K562 (cell line): ENCODE measurements around the gene PSMA5. TPM values are rescaled to one million over a fixed set of nuclear protein-coding genes. Genes with fewer than 3 reads are reported as not detected.

Source experiments
- ATF2 ChIP-seq: sonication (generic); formaldehyde crosslinking; IDR thresholded peaks from 2 replicates; pipeline ENCODE4 v1.8.1; 2022; ENCODE audit warnings: missing genetic modification reagents
- CBFA2T3 ChIP-seq: fragments of 450-650 bp; IDR thresholded peaks from 2 replicates; pipeline ENCODE4 v1.6.1; 2017
- DDX20 ChIP-seq: fragments of 450-650 bp; IDR thresholded peaks from 2 replicates; pipeline ENCODE4 v1.6.1; 2016; ENCODE audit warnings: missing genetic modification characterization, low read depth, mild to moderate bottlenecking, missing compliant biosample characterization, moderate library complexity
- ESRRA ChIP-seq: fragments of 450-650 bp; IDR thresholded peaks from 2 replicates; pipeline ENCODE4 v1.6.1; 2014; ENCODE audit warnings: low read depth, mild to moderate bottlenecking, moderate library complexity, borderline replicate concordance
- FOXA3 ChIP-seq, 2 experiments: fragments of 450-650 bp in 1 of 2; sonication (generic) in 1 of 2; formaldehyde crosslinking; IDR thresholded peaks in 1 of 2; conservative IDR thresholded peaks in 1 of 2; 2 replicates each; pipeline versions ENCODE4 v1.4.0 to v1.8.0; 2020 to 2022; ENCODE audit warnings: mild to moderate bottlenecking in 2 of 2, missing genetic modification reagents in 1 of 2
- ID3 ChIP-seq, 2 experiments: fragments of 250-450 bp in 1 of 2; fragments of 450-650 bp in 1 of 2; sonication (Bioruptor Pico) in 1 of 2; IDR thresholded peaks; 2 replicates each; pipeline versions ENCODE4 v1.6.1 to v1.8.0; 2016 to 2021; ENCODE audit warnings: mild to moderate bottlenecking in 2 of 2, moderate library complexity in 2 of 2, missing compliant biosample characterization in 1 of 2, missing genetic modification characterization in 1 of 2
- IRF2 ChIP-seq: sonication (generic); formaldehyde crosslinking; IDR thresholded peaks from 2 replicates; pipeline ENCODE4 v1.8.1; 2022; ENCODE audit warnings: mild to moderate bottlenecking, missing genetic modification reagents
- KDM1A ChIP-seq, 2 experiments: fragments of 450-650 bp; IDR thresholded peaks; 2 replicates each; pipeline ENCODE4 v1.6.1; 2016; ENCODE audit warnings: mild to moderate bottlenecking in 2 of 2
- KLF16 ChIP-seq: IDR thresholded peaks from 2 replicates; pipeline ENCODE4 v1.6.1; 2016; ENCODE audit warnings: antibody characterized with exemption
- MITF ChIP-seq: IDR thresholded peaks from 2 replicates; pipeline ENCODE4 v1.6.1; 2014; ENCODE audit warnings: antibody characterized with exemption
- NBN ChIP-seq: fragments of 450-650 bp; IDR thresholded peaks from 2 replicates; pipeline ENCODE4 v1.6.1; 2016; ENCODE audit warnings: low read depth, mild to moderate bottlenecking
- POU5F1 ChIP-seq: fragments of 150-350 bp; IDR thresholded peaks from 2 replicates; pipeline ENCODE4 v1.6.1; 2014; ENCODE audit warnings: borderline replicate concordance, low read length, low read depth, mild to moderate bottlenecking; ENCODE audit not compliant: partially characterized antibody
- SMARCE1 ChIP-seq: fragments of 450-650 bp; IDR thresholded peaks from 2 replicates; pipeline ENCODE4 v1.7.1; 2016; ENCODE audit warnings: mild to moderate bottlenecking
- TBL1XR1 ChIP-seq, 2 experiments: IDR thresholded peaks; 2 replicates each; pipeline ENCODE4 v1.6.1; 2012; ENCODE audit warnings: improper control_type of control experiment in 2 of 2, low read length in 2 of 2, mild to moderate bottlenecking in 1 of 2
- ZC3H8 ChIP-seq: fragments of 450-650 bp; IDR thresholded peaks from 2 replicates; pipeline ENCODE4 v1.6.1; 2017
- ZFP30 ChIP-seq: fragments of 250-450 bp; sonication (Bioruptor Pico); IDR thresholded peaks from 2 replicates; pipeline ENCODE4 v1.8.0; 2022; ENCODE audit warnings: moderate library complexity, mild to moderate bottlenecking, inconsistent platforms, borderline replicate concordance
- ZNF133 ChIP-seq: fragments of 250-450 bp; sonication (Bioruptor Pico); IDR thresholded peaks from 2 replicates; pipeline ENCODE4 v1.4.0; 2020; ENCODE audit warnings: mild to moderate bottlenecking
- ZNF239 ChIP-seq: fragments of 250-450 bp; sonication (Bioruptor Pico); IDR thresholded peaks from 2 replicates; pipeline ENCODE4 v1.4.0; 2020; ENCODE audit warnings: mild to moderate bottlenecking
- ZNF253 ChIP-seq: fragments of 250-450 bp; sonication (Bioruptor Pico); conservative IDR thresholded peaks from 2 replicates; pipeline ENCODE4 v1.6.1; 2021; ENCODE audit warnings: mild to moderate bottlenecking
- ZNF347 ChIP-seq: fragments of 450-650 bp; formaldehyde crosslinking; IDR thresholded peaks from 2 replicates; pipeline ENCODE4 v1.4.0; 2020; ENCODE audit warnings: low read depth, mild to moderate bottlenecking, moderate library complexity
- polyA plus RNA-seq, 8 experiments: library from polyadenylated mRNA; depleted of rRNA in 4 of 8; stranded (reverse) in 5 of 8; unstranded in 3 of 8; fragments of >200 nt; fragmentation: Nextera tagmentation in 2 of 8; fragmentation: Illumina TruSeq in 1 of 8; extraction: Ambion mirVana in 2 of 8; extraction: Trizol in 1 of 8; gene quantifications; 2 replicates each; pipeline versions ENCODE4 v1.2.1 to v1.2.3, GENCODE V29; 2011 to 2014; ENCODE audit warnings: inconsistent platforms in 1 of 8, missing spikeins in 1 of 8
- total RNA-seq, 7 experiments: library from RNA; depleted of rRNA in 6 of 7; stranded (reverse); fragments of >200 nt in 6 of 7; fragmentation: Illumina TruSeq in 2 of 7; extraction: Trizol in 2 of 7; gene quantifications; 2 replicates each; pipeline versions ENCODE4 v1.2.1 to v1.2.3, GENCODE V29; 2011 to 2021; ENCODE audit warnings: low replicate concordance in 1 of 7
- TF ChIP-seq, protein P1 (sequence below): fragments of 450-650 bp; formaldehyde crosslinking; IDR thresholded peaks from 2 replicates; pipeline ENCODE4 v1.4.0; 2022; ENCODE audit warnings: missing genetic modification characterization
- TF ChIP-seq, protein P2 (sequence below), 2 experiments: fragments of 450-650 bp in 1 of 2; sonication (generic) in 1 of 2; formaldehyde crosslinking; conservative IDR thresholded peaks; 2 replicates each; pipeline versions ENCODE4 v1.4.0 to v1.8.1; 2020 to 2022; ENCODE audit warnings: mild to moderate bottlenecking in 1 of 2, missing genetic modification reagents in 1 of 2

PSMA5 gene
- total and polyA plus RNA-seq, 9 of the 15 experiments (the other 6 are each of a cell fraction or from before 2014, with no cell fraction given): 82.6 to 542 (median 287) TPM

DNA sequence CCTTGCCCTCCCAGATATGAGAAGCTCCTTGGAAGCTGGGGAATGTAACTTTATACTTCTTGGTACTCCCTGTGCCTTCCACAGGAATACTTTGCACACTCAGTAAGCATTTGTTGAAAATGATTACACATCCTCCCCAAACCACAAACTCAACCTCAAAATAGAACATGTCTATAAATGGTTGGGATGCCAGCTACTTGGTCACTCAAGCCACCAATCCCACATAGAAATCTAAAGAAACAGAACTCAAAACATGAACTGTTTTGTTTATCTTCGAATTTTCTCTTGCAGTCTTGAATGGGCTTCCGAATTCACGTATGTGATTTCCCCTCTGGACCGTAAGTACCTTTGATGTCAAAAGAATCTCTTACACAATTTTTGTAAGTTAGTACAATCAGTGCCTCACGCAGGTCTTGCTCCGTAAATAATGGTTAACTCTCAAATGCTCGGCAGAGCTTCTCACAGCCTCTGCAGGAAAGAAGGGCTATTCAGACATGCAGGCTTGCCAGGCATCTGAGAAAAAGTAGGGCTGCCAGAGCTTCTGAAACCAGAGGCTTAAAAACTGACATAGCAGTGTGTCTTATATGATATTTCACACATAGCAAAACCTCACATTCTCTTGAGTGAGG is 55.4 kb downstream of the PSMA5 start (continued):
- TF ChIP-seq ZFP30 (CRISPR knock-in tag) (no peak), SMARCE1 (peak; percentile 35; the same call in 1 of the 2 replicates), TBL1XR1 (IDR thresholded peaks at IDR 0.05; ENCODE audit: low read length in 2 of 2) (peak in 1 of 2 experiments; percentile 54; a peak in 1 of 4 replicates), IRF2 (CRISPR knock-in tag) (no peak), ZNF239 (CRISPR knock-in tag) (no peak), ZNF133 (CRISPR knock-in tag) (no peak), POU5F1 (no peak), ZNF253 (no peak), ATF2 (no peak), ZNF347 (no peak), ID3 (CRISPR knock-in tag; IDR thresholded peaks at IDR 0.05) (no peak), ID3 (tag; IDR thresholded peaks at IDR 0.05) (no peak; the same call in 1 of the 2 replicates), ESRRA (peak; percentile 61; the same call in 1 of the 2 replicates), NBN (no peak), ZC3H8 (no peak), KDM1A (IDR thresholded peaks at IDR 0.05) (peak; percentile 64 to 70; a peak in 3 of 4 replicates), CBFA2T3 (peak; percentile 63), FOXA3 (CRISPR knock-in tag; conservative IDR thresholded peaks at IDR 0.05 in 1 of 2, IDR thresholded peaks at IDR 0.05 in 1 of 2) (no peak), DDX20 (no peak), MITF (no peak), KLF16 (peak; percentile 46; the same call in 1 of the 2 replicates)
- TF ChIP-seq, protein P1, sequence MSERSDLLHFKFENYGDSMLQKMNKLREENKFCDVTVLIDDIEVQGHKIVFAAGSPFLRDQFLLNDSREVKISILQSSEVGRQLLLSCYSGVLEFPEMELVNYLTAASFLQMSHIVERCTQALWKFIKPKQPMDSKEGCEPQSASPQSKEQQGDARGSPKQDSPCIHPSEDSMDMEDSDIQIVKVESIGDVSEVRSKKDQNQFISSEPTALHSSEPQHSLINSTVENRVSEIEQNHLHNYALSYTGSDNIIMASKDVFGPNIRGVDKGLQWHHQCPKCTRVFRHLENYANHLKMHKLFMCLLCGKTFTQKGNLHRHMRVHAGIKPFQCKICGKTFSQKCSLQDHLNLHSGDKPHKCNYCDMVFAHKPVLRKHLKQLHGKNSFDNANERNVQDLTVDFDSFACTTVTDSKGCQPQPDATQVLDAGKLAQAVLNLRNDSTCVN (CRISPR knock-in tag): no peak
- TF ChIP-seq, protein P2, sequence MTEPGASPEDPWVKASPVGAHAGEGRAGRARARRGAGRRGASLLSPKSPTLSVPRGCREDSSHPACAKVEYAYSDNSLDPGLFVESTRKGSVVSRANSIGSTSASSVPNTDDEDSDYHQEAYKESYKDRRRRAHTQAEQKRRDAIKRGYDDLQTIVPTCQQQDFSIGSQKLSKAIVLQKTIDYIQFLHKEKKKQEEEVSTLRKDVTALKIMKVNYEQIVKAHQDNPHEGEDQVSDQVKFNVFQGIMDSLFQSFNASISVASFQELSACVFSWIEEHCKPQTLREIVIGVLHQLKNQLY (CRISPR knock-in tag; conservative IDR thresholded peaks at IDR 0.05): no peak
